Fibroblast of the conjunctiva (primary cell): ENCODE results near the gene GCNA.

ENCODE experiments used
- DNase-seq: peaks from one replicate; pipeline ENCODE4 v3.0.0-alpha.2; 2010; ENCODE audit warnings: low read depth

The GCNA gene, protein sequence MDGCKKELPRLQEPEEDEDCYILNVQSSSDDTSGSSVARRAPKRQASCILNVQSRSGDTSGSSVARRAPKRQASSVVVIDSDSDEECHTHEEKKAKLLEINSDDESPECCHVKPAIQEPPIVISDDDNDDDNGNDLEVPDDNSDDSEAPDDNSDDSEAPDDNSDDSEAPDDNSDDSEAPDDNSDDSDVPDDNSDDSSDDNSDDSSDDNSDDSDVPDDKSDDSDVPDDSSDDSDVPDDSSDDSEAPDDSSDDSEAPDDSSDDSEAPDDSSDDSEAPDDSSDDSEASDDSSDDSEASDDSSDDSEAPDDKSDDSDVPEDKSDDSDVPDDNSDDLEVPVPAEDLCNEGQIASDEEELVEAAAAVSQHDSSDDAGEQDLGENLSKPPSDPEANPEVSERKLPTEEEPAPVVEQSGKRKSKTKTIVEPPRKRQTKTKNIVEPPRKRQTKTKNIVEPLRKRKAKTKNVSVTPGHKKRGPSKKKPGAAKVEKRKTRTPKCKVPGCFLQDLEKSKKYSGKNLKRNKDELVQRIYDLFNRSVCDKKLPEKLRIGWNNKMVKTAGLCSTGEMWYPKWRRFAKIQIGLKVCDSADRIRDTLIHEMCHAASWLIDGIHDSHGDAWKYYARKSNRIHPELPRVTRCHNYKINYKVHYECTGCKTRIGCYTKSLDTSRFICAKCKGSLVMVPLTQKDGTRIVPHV

DNA sequence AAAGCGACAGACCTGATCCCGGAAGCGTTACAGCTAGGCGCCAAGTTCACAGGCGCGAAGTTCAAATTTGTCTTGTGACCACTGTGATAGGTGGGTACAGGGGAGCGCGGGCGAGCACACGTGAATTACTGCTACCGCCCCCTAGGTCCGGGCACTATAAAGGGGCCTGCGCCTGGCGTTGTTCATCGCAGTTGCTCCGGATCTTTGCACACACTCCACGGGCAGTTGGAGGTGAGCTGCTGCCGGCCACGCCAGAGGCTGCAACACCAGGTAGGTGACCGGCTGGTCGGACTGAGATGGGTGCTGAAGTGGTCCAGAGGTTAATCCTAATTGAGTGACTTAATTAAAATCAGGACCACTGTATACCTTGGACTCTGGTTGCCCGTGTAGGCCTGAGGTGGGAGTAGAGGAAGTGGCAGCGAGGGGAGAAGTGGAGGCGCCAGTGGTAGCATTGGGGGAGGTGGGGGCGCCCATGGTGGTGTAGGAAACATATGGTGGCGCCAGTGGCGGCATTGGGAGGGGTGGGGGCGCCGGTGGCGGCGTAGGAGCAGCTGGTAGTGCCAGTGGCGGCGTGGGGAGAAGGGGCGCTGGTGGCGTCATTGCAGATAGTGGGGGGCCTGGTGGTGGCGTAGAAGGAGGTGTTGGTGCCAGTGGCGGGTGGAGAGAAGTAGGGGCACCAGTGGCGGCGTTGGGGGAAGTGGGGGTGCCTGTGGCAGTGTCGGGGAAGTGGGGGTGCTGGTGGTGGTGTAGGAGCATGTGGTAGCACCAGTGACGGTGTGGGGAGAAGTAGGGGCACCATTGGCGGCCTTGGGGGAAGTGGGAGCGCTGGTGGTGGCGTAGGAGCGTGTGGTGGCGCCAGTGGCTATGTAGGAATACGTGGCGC lies at the start of gene GCNA:
Gene GCNA, plus strand, starts transcription at position 185 of the 883 bp plus-strand sequence. CDS start 2,385 bp downstream, outside the sequence.
- DNase-seq: no peak

DNA sequence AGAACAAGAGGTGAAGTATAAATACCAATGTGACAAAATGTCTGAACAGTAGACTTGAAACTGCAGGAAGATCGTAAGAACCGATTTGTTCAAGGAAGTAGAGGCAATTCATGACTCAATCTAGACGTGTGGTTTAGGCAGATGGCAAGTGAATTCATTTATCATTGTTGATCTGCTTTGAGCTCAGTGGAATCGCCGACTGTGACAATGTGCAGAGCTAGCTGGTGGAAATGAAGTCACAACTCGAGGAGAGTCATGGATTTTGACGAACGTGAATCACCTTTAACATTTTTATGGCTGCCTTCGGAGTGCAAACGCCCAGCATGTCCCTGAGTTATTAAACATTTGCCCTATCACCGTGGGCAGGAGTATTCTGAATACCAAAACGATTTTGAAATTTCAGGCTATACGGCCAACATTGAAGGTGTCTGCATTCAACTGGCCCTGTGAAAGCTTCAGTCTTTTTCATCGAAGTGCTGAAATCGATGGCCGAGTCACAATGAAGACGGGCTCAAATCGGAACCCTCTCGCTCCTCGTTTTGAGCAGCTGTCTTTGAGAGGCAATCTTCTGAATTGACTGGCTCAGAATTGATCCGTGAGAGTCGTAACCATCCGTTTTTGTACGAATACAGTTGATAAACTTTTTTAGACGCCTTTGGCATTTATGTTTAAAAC lies 46.0 kb upstream of the GCNA start:
- no peak for DNase-seq

DNA sequence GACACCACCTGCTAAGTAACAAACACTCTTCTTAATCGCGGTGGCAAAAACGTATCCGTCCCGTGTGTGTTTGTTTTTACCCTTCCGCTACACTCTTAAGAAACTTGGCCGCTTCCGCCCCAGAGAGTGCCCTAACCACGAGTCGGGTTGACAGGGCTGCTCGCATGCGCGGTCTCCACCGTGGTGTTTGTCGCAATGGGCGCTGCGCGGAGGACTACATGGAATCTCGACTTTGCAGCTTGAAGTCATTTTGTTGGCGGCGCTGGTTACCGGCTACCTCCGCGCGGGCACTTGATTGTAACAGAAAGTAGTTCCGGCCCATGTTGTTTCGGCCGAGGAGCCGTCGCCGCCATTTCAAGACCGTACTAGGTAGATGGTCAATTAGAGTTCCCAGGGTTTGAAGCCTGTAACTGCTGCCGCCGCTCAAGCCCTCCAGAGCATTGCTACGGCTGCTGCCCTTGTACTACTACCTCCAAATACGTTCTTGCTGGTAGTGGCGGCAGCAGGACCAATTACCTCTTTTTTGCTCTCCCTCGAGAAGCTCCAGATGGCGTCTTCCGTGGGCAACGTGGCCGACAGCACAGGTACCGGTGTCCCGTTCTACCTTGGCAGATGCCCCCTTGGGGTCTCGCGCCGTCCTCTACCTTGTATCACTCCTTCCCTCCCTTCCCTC lies 45.3 kb upstream of the GCNA start, which contains the start of gene OGT:
Gene OGT, plus strand, starts transcription at position 352 of the 673 bp plus-strand sequence. Its CDS starts 196 bp downstream, at position 548.
- peak; percentile 92 for DNase-seq

DNA sequence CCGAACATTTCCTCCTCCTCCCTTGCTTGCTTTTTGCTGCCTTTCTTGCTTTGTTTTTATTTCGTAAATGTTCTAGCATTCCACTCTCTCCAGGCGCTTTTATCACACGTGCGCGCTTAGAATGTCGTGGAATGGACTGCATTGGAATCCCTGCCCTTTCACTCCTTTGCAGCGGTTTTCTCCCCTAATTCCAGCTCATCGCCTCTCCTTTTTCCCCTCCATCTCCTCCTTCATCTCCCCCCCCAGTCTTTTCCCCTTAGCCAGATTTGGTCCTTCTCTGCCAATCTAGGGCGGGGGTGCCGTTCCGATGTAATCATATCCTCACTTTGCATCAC lies 44.8 kb upstream of the GCNA start:
- peak; percentile 8 for DNase-seq

DNA sequence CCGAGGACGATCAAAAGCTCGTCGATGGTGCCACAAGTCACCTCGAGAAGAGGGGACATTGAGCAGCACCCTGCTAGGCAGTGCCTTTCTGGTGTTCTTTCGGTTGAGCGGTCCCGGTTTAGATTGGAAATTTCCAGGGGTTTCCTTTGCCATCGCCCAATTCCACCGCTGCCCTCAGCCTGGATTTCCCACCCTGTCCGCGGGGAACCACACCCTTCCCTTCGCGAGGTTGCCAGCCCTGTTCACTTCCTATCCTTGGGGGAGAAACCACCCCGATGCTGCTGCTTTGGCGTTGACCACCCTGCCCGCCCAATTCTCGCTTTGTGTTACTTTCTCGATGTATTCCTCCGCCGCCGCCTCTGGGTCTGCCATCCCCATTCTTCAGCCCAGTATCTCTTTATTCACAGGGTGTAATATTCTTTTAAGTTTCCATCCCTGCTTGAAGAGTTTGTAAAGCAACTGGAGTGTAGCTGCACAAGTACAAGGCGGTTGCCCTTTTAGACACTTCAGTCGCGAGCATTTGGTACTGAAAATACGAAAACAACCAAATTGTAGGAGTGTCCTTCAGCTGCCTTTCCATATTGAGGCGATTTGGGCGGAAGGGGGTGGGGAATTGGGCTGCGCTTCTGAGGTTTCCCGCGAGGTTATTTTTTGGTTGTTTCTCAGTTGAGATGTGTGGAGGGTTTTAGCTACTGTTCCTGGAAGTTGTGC lies 44.2 kb upstream of the GCNA start:
- DNase-seq: peak; percentile 13

DNA sequence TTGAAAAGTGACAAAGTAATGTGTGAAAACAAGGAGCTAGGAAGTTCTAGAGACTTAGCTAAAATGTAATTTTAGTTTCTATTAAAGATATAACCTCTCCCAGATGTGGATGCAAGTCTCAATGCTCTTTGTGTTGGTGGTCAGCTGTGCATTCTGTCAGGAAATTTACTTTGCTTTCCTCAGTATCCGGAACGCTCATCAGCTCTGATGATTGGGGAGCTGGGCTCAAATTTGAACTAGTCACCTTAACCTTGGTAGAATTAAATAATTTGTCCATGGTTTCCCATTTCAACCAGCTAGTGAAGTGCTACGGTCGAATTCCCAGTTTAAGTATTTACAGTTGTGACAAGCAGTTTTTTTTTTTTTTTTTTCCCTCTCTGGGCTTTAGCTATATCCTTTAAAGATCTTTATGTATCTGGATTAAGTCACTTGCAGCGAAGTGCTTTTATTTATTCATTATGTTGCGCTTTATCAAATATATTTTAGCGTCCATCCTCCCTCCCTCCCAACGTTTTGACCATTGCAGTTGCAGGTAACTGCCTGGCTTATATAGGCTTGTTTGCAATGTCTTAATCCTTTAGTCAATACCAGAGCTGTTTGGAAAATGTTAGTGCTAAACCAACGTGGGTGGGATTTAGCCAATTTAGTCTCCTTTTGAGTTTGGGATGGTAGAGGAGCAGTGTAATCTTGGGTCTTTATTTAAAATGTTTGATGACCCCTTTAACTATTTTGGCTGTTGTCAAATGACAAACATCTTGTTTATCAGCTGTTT lies 43.3 kb upstream of the GCNA start:
- DNase-seq: no peak

DNA sequence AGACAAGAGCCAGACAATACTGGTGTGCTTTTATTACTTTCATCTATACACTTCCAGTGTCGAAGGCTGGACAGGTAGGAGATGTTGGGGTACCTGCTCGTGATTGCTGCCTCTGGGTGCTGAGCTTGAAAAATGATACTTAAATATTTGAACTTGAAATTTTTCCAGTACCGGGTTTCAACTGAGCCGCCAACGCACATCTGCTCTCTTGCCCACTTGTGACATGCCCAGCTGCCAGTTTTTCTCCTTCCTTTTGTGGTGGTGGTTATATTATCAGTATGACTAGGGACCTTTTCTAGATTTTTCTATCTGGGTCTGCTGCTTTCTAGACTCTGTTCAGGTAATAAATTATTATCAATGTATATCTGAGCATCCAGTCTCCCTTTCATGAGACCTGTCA lies 42.0 kb upstream of the GCNA start:
- no peak for DNase-seq

DNA sequence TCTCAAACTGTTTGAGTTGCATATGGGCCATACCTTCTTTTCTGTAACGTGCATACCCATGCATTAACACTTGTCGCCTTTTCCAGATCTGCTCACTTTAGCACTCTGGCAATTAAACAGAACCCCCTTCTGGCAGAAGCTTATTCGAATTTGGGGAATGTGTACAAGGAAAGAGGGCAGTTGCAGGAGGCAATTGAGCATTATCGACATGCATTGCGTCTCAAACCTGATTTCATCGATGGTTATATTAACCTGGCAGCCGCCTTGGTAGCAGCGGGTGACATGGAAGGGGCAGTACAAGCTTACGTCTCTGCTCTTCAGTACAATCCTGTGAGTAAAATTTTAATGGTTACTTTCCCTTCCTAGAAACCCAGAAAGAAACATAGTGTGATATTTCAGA lies 40.5 kb upstream of the GCNA start:
- no peak for DNase-seq

DNA sequence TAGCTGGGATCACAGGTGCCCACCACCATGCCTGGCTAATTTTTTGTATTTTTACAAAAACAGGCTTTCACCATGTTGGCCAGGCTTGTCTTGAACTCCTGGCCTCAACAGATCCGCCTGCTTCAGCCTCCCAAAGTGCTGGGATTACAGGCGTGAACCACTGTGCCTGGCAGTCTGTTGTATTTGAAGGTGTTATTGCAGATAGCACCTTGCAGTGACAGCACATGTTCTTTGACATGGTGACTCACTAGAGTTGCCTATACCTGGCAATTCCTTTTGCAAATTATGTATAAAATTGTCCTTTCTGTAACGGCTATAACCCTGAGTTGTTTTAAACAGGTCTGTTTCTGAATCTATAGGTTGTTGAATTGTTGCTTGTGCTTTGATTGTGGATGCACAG lies 37.4 kb upstream of the GCNA start:
- no peak for DNase-seq

DNA sequence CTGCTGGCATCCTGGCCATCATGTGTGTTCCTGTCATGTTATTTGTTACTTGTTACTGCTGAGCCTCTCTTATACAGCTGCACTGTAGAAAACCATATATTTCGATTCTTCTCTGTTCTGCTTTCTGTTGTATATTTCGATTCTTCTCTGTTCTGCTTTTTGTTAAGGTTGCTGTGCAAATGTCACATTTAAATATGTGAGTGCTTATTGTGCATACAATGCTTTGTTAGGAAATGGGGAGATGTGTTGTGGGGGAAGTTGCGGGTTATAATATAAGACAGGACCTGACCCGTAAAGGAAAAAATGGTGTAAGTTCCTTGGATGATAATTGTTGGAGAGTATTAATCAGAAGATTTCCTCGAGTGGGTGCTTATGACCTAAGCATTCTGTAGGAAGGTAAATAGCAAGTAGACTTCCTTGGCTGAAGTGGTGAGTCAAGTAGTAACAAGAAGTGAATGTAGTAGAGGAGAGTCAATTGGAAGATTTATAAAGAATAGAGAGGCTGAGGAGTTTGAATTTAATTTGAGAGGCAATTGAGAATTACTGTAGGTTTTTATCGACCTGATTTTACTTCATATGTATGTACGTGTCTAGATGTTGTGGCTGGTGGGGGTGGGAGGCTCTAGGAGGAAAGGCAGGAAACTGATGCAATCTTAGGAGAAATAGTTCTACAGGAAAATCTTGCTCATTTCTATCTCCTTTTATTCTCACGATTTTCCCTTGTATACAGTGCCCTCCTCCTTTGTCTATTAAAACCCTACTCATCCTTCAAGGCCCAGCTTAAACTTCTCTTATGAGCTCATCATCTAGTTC lies 36.8 kb upstream of the GCNA start:
- peak; percentile 40 for DNase-seq

DNA sequence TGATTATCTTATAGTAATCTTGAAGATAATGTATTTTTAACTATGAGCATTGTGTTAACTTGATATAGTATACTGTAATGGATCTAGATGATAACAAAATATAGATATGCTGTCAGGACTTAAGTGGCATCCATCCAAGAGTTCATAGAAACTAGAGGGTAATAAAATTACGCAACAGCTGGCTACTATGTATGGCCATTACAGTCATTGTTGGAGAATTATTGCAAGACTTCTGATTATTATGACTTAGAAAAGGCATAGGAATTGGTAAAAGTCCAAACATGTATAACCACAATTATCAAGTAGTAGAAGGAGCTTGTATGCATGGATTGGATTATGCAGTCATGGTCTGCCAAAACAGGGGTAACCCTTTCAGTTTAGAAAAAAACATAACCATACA lies 35.8 kb upstream of the GCNA start:
- peak; percentile 63 for DNase-seq

DNA sequence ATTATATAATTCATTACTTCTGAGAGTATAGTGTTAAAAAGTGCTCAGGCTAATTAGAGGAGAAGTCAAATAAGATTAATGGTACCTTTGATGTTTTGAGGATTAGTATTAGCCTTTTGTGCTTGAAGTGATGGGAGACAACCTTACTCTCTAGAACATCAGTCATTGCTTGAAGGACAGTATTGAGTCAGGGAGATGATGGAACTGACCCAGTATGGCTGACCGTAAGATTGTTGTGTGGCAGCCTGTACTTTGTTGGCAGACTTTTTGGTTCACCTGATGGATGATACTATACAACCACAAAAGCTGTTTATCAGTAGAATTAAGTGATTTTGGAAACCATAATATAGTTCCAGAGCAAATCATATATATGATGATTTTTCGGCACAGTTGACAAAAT lies 35.4 kb upstream of the GCNA start:
- no peak for DNase-seq

DNA sequence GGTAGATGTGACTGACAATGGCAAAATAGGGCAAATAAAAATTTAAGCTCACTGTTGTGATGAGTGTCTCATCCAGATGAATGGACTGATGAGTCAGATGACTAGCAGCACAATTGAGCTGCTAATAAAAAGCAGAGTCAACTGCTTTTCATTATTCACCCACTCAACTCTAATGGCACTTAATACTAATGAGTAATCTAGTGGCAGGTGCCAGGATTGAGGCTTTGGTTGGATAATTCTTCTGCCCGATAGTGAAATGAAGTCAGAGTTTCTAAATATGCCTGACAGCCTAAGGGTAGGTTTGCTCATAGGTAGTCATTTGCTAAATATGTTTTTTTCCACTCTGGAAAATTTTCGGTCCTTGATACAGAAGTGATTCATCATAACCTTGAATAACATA lies 34.9 kb upstream of the GCNA start:
- DNase-seq: peak; percentile 28

DNA sequence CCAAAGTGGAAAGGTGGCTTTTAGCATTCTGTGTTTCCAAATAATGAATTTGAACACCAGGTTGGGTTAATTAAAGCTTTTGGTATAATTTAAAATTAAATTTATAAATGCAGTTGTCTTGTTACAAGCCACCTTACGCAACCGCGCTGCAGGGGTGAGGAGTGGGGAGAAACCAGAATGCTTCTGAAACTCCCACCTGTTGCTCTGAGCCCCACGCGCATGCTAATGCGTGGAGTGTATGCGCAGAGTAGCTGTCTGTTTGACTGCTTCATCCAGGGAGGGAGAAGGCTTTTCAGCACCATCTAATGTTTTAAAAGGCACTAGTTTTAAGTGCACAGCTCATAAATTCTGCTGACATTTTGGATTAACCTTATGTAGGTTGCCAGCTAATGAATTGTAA lies 32.9 kb upstream of the GCNA start:
- no peak for DNase-seq

DNA sequence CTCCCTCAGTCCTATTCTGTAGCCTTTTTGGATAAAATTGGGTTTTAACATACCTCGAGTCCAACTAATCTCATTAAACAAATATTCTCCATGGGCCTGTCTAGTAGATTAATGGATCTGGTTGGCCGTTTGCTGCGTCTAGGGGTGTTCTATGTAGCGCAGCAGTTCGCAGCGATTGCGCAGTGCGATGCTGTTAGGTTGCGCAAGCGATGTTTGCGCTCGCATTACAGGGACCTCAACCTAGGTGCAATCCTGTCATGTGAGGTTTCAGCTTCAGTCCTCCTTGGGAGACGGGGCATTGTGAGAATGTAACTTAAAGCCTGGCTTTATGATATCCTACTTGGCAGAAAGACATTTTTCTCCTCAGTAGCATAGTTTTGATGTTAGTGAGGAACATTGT lies 31.4 kb upstream of the GCNA start:
- no peak for DNase-seq

DNA sequence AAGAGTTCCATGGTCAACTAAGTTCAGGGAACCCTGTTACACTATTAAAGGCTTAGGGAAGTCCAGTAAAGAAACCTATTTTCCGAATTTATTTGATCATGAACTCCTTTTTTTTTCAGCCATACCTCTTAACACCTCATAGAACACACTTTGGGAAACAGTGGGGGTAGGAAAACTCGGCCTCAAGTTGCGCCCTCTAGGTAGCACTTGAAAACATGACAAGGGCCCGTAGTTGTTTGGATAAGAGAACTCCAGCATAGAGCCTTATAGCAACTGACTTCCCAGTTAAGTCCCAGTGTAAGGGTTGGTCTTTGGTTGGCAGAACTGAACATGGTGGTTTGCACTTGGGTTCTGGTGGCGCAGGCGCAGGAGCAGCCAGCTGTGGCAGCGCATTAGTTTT lies 30.9 kb upstream of the GCNA start:
- no peak for DNase-seq

DNA sequence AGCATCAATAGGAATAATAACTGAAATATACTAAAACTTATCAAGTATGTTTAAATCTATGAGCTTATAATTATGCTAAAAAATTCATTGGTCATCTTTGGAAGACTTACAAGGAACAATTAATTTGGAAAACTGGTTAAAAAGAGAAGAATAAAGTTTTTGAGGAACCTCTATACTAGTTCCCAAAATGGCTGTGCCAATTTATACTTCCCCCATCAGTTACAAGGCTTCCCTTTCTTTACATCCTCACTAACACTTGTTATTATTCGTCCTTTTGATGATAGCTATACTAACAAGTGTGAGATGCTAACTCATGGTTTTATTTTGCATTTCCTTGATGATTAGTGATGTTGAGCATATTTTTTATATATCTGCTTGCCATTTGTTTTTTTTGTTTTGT lies 28.3 kb upstream of the GCNA start:
- DNase-seq: no peak

DNA sequence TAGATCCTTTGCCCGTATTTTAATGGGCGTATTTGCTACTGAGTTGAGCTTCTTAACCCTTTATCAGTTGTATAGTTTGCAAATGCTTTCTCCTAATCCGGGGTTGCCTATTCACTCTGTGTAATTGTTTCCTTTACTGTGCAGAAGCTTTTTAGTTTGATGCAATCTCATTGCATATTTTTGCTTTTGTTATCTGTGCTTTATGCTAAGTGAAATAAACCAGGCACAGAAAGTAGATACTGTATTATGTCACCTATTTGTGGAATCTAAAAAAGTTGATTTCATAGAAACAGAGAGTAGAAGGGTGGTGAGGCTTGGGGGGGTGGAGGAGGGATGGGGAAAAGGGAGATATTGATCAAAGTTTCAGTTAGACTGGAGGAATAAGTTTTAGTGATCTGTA lies 27.7 kb upstream of the GCNA start:
- no peak for DNase-seq

DNA sequence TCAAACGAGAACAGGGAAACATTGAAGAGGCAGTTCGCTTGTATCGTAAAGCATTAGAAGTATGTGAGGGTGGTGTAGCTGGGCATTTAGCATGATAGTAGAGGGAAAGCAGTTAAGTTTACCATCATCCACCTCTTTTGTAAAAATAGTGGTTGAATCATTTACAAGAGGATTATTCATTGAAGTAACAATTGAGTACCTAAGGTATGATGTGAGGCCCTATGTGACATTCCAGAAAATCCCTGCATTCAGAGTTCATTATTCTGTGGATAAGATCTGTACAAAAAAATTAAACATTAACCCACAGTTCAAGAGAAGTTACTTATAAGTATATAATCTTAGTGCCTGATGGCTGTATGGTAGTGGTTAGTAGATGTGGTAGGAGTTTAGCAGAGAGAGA lies 22.2 kb upstream of the GCNA start:
- DNase-seq: no peak
